WTC11 (cell line): ENCODE results near the gene TLR4. TPM values are rescaled to one million over a fixed set of nuclear protein-coding genes. Genes with fewer than 3 reads are reported as not detected.

ENCODE experiments used
- ATAC-seq: fragments of 200-7000 bp; cut with Tn5 transposase; 2 replicates; pipeline ENCODE4 v1.10.0; 2021; ENCODE audit warnings: mild to moderate bottlenecking, moderate library complexity
- CTCF ChIA-PET: fragments of 300-600 bp; sonication (Branson Sonifier 250); formaldehyde crosslinking; loops from one replicate; lab custom pipeline; 2021; ENCODE audit warnings: antibody characterized with exemption; lab: Charles Lee
- POLR2A ChIA-PET: fragments of 350-600 bp; sonication (Branson Sonifier 250); formaldehyde crosslinking; loops from one replicate; lab custom pipeline; 2021; ENCODE audit warnings: antibody characterized with exemption; lab: Charles Lee
- DNase-seq: peaks from one replicate; pipeline ENCODE4 v3.0.0; 2021; ENCODE audit warnings: low spot score
- H3K27ac Mint-ChIP-seq: 2 replicates; pipeline ENCODE4 v1.8.0; 2021; ENCODE audit warnings: mixed read lengths
- H3K27me3 Mint-ChIP-seq: 2 replicates; pipeline ENCODE4 v1.8.0; 2021; ENCODE audit warnings: low read depth, mild to moderate bottlenecking, moderate library complexity, mixed read lengths
- H3K36me3 Mint-ChIP-seq: 2 replicates; pipeline ENCODE4 v1.8.0; 2021; ENCODE audit warnings: mixed read lengths
- H3K4me1 Mint-ChIP-seq: 2 replicates; pipeline ENCODE4 v1.8.0; 2022; ENCODE audit warnings: mixed read lengths
- H3K4me3 Mint-ChIP-seq: 2 replicates; pipeline ENCODE4 v1.8.0; 2021; ENCODE audit warnings: mild to moderate bottlenecking, moderate library complexity, mixed read lengths
- H3K9me3 Mint-ChIP-seq: 2 replicates; pipeline ENCODE4 v1.8.0; 2021; ENCODE audit warnings: mixed read lengths
- ATF2 ChIP-seq: sonication (generic); formaldehyde crosslinking; IDR thresholded peaks from 2 replicates; pipeline ENCODE4 v1.8.1; 2022; ENCODE audit warnings: low read depth, missing genetic modification reagents, borderline replicate concordance
- CREM ChIP-seq: sonication (generic); formaldehyde crosslinking; IDR thresholded peaks from 2 replicates; pipeline ENCODE4 v1.8.1; 2022; ENCODE audit warnings: mild to moderate bottlenecking, missing genetic modification reagents, moderate library complexity
- CTCF ChIP-seq: fragments of 200-600 bp; IDR thresholded peaks from 2 replicates; pipeline ENCODE4 v1.8.0; 2022; ENCODE audit warnings: antibody characterized with exemption
- E2F5 ChIP-seq: sonication (generic); formaldehyde crosslinking; IDR thresholded peaks from 2 replicates; pipeline ENCODE4 v1.8.1; 2022; ENCODE audit warnings: mild to moderate bottlenecking, moderate library complexity, missing genetic modification reagents
- ELF4 ChIP-seq: sonication (generic); formaldehyde crosslinking; IDR thresholded peaks from 2 replicates; pipeline ENCODE4 v1.8.1; 2022; ENCODE audit warnings: low read depth, mild to moderate bottlenecking, moderate library complexity, missing genetic modification reagents
- ETV6 ChIP-seq: sonication (generic); formaldehyde crosslinking; IDR thresholded peaks from 2 replicates; pipeline ENCODE4 v1.8.1; 2022; ENCODE audit warnings: mild to moderate bottlenecking, missing genetic modification reagents
- GTF2I ChIP-seq: fragments of 250-450 bp; sonication (Bioruptor Pico); conservative IDR thresholded peaks from 2 replicates; pipeline ENCODE4 v1.4.0; 2021; ENCODE audit warnings: mild to moderate bottlenecking
- HMGA2 ChIP-seq: fragments of 250-450 bp; sonication (Bioruptor Pico); IDR thresholded peaks from 2 replicates; pipeline ENCODE4 v1.4.0; 2021; ENCODE audit warnings: mild to moderate bottlenecking, moderate library complexity
- JAZF1 ChIP-seq: fragments of 250-450 bp; sonication (Bioruptor Pico); IDR thresholded peaks from 2 replicates; pipeline ENCODE4 v1.9.0; 2021; ENCODE audit warnings: moderate library complexity, mild to moderate bottlenecking, inconsistent platforms
- NFE2L1 ChIP-seq: sonication (generic); formaldehyde crosslinking; IDR thresholded peaks from 2 replicates; pipeline ENCODE4 v1.8.1; 2023; ENCODE audit warnings: missing genetic modification reagents
- PREB ChIP-seq: sonication (generic); formaldehyde crosslinking; IDR thresholded peaks from 2 replicates; pipeline ENCODE4 v1.8.1; 2022; ENCODE audit warnings: mild to moderate bottlenecking, missing genetic modification reagents, moderate library complexity, borderline replicate concordance
- PRRX2 ChIP-seq: fragments of 250-450 bp; sonication (Bioruptor Pico); IDR thresholded peaks from 2 replicates; pipeline ENCODE4 v1.8.0; 2021; ENCODE audit warnings: mild to moderate bottlenecking
- RELA ChIP-seq: sonication (generic); formaldehyde crosslinking; IDR thresholded peaks from 2 replicates; pipeline ENCODE4 v1.8.1; 2022; ENCODE audit warnings: missing genetic modification reagents, mild to moderate bottlenecking, borderline replicate concordance
- SP1 ChIP-seq: sonication (generic); formaldehyde crosslinking; conservative IDR thresholded peaks from 2 replicates; pipeline ENCODE4 v1.8.1; 2022; ENCODE audit warnings: missing genetic modification reagents
- STAT6 ChIP-seq: sonication (generic); formaldehyde crosslinking; conservative IDR thresholded peaks from 2 replicates; pipeline ENCODE4 v1.8.1; 2023; ENCODE audit warnings: mild to moderate bottlenecking, low read depth, missing genetic modification reagents, moderate library complexity
- ZBTB21 ChIP-seq: sonication (generic); formaldehyde crosslinking; IDR thresholded peaks from 2 replicates; pipeline ENCODE4 v1.8.1; 2023; ENCODE audit warnings: mild to moderate bottlenecking, missing genetic modification reagents, borderline replicate concordance
- ZMAT4 ChIP-seq: fragments of 250-450 bp; sonication (Bioruptor Pico); IDR thresholded peaks from 2 replicates; pipeline ENCODE4 v1.9.0; 2021; ENCODE audit warnings: mild to moderate bottlenecking
- ZNF121 ChIP-seq: sonication (generic); formaldehyde crosslinking; IDR thresholded peaks from 2 replicates; pipeline ENCODE4 v1.8.0; 2023; ENCODE audit warnings: missing genetic modification reagents
- ZNF232 ChIP-seq: sonication (generic); formaldehyde crosslinking; IDR thresholded peaks from 2 replicates; pipeline ENCODE4 v1.8.0; 2022; ENCODE audit warnings: mild to moderate bottlenecking, missing genetic modification reagents
- ZNF263 ChIP-seq: sonication (generic); formaldehyde crosslinking; IDR thresholded peaks from 2 replicates; pipeline ENCODE4 v1.8.1; 2022; ENCODE audit warnings: low read depth, mild to moderate bottlenecking, moderate library complexity, missing genetic modification reagents
- ZNF281 ChIP-seq: sonication (generic); formaldehyde crosslinking; IDR thresholded peaks from 2 replicates; pipeline ENCODE4 v1.8.0; 2023; ENCODE audit warnings: mild to moderate bottlenecking, missing genetic modification reagents
- ZNF396 ChIP-seq: fragments of 250-450 bp; sonication (Bioruptor Pico); IDR thresholded peaks from 2 replicates; pipeline ENCODE4 v1.8.0; 2021; ENCODE audit warnings: mild to moderate bottlenecking, moderate library complexity, borderline replicate concordance
- ZNF425 ChIP-seq: fragments of 250-450 bp; sonication (Bioruptor Pico); conservative IDR thresholded peaks from 2 replicates; pipeline ENCODE4 v1.9.0; 2021; ENCODE audit warnings: mild to moderate bottlenecking
- total RNA-seq: library from RNA; stranded (reverse); gene quantifications from 3 replicates; pipeline ENCODE4 v1.2.3, GENCODE V29; 2021

The TLR4 gene
- total RNA-seq, 1 experiment from 2014 or later = 0.11 TPM

- TF ChIP-seq ATF2 (CRISPR knock-in tag) = no peak
- TF ChIP-seq ZNF396 (CRISPR knock-in tag) = no peak
- no peak for TF ChIP-seq RELA (CRISPR knock-in tag)
- TF ChIP-seq CREM (CRISPR knock-in tag) = no peak
- no peak for TF ChIP-seq E2F5
- no peak for TF ChIP-seq SP1 (CRISPR knock-in tag)
- TF ChIP-seq ZNF121 = no peak
- TF ChIP-seq, all 79 proteins: peak for 0
These were observed 35.0 kb downstream of the TLR4 start (continued) for GRCh38 chr9:117739206-117739605.

- CTCF ChIA-PET = no interaction called here
- Mint-ChIP-seq H3K9me3 (no peaks in the 10 kb centered on the region), H3K4me3 (no peak overlapping the region), H3K27ac (no peak overlapping the region), H3K27me3 (peaks cover 12% of the 10 kb centered on the region), H3K4me1 (peaks cover 6% of the 10 kb centered on the region), H3K36me3 (no peaks in the 10 kb centered on the region)
- POLR2A ChIA-PET = no interaction called here
- ATAC-seq (no peak), DNase-seq (no peak)
- no peak for TF ChIP-seq CREM (CRISPR knock-in tag)
- TF ChIP-seq PRRX2 (CRISPR knock-in tag) = no peak
- TF ChIP-seq ELF4 (CRISPR knock-in tag) = no peak
- TF ChIP-seq NFE2L1 = no peak
- no peak for TF ChIP-seq ZNF263
- no peak for TF ChIP-seq ZBTB21 (CRISPR knock-in tag)
- TF ChIP-seq STAT6 (CRISPR knock-in tag) = no peak
- TF ChIP-seq ETV6 (CRISPR knock-in tag) = no peak
- TF ChIP-seq JAZF1 (CRISPR knock-in tag) = no peak
- TF ChIP-seq GTF2I (CRISPR knock-in tag) = no peak
- TF ChIP-seq ZNF281 (CRISPR knock-in tag) = no peak
- TF ChIP-seq ZNF232 (CRISPR knock-in tag) = no peak
- TF ChIP-seq PREB (CRISPR knock-in tag) = no peak
- no peak for TF ChIP-seq ZMAT4 (CRISPR knock-in tag)
- TF ChIP-seq CTCF = no peak
- no peak for TF ChIP-seq ZNF425 (CRISPR knock-in tag)
- no peak for TF ChIP-seq HMGA2 (CRISPR knock-in tag)
These were observed 35.6 kb downstream of the TLR4 start for GRCh38 chr9:117739624-117740347.
